ENCODE results near the gene KNTC1.

DNA sequence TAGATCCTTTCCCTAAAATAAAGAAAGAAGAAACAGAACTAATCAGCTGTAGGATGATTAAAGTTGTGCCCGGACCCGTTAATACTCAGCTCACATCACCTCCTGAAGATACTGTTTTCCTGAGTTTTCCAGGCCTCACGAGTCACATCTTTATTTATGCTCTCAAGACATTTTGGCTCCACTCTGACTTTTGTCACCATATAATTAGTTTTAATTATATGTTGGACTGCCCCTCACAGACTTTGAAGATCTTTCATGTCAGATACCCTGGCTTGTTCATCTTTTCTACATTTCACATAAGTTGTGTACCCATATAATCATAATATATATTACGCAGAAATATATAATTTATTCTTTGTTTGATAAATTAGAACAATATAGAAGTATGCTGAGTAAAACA lies 88.7 kb downstream of the KNTC1 start:
- TF ChIP-seq, protein P1, sequence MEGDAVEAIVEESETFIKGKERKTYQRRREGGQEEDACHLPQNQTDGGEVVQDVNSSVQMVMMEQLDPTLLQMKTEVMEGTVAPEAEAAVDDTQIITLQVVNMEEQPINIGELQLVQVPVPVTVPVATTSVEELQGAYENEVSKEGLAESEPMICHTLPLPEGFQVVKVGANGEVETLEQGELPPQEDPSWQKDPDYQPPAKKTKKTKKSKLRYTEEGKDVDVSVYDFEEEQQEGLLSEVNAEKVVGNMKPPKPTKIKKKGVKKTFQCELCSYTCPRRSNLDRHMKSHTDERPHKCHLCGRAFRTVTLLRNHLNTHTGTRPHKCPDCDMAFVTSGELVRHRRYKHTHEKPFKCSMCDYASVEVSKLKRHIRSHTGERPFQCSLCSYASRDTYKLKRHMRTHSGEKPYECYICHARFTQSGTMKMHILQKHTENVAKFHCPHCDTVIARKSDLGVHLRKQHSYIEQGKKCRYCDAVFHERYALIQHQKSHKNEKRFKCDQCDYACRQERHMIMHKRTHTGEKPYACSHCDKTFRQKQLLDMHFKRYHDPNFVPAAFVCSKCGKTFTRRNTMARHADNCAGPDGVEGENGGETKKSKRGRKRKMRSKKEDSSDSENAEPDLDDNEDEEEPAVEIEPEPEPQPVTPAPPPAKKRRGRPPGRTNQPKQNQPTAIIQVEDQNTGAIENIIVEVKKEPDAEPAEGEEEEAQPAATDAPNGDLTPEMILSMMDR (IDR thresholded peaks at IDR 0.05): no peak
- no peak for TF ChIP-seq POLR2A (IDR thresholded peaks at IDR 0.05)

Measured in uterus (tissue), 2 donors.